GM10266 (cell line): ENCODE data around the gene ZNF256.

Experiments used
- DNase-seq: peaks from one replicate; pipeline ENCODE4 v3.0.0; 2012; ENCODE audit errors: extremely low spot score
- TF ChIP-seq, protein P1 (sequence below): IDR thresholded peaks from 2 replicates; pipeline ENCODE4 v1.5.1; 2012; ENCODE audit warnings: mild to moderate bottlenecking, low read depth; ENCODE audit not compliant: control insufficient read depth, insufficient read depth; ENCODE audit errors: missing control alignments

Gene ZNF256

GRCh38 chr19:57947419-57948134 is at the start of gene ZNF256:
Gene ZNF256 (minus strand): TSS chr19:57947706. CDS start chr19:57947474, 232 bp downstream.
- DNase-seq, result peak; percentile 90
- TF ChIP-seq, protein P1, sequence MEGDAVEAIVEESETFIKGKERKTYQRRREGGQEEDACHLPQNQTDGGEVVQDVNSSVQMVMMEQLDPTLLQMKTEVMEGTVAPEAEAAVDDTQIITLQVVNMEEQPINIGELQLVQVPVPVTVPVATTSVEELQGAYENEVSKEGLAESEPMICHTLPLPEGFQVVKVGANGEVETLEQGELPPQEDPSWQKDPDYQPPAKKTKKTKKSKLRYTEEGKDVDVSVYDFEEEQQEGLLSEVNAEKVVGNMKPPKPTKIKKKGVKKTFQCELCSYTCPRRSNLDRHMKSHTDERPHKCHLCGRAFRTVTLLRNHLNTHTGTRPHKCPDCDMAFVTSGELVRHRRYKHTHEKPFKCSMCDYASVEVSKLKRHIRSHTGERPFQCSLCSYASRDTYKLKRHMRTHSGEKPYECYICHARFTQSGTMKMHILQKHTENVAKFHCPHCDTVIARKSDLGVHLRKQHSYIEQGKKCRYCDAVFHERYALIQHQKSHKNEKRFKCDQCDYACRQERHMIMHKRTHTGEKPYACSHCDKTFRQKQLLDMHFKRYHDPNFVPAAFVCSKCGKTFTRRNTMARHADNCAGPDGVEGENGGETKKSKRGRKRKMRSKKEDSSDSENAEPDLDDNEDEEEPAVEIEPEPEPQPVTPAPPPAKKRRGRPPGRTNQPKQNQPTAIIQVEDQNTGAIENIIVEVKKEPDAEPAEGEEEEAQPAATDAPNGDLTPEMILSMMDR, result peak; percentile 48

DNA sequence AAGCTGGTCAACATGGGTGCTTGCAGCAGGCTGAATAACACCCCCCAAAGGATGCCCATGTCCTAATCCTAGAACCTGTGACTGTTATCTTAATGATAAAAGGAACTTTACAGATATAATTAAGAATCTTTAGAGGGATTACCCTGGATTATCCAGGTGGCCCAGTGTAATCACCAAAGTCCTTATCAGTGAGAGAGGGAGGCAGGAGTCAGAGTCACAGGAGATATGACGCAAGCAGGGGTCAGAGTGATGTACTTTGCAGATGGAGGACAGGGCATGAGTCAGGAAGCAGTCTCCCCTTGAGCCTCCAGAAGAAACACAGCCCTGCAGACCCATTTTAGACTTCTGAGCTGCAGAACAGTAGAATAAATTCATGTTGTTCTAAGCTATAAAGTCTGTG is 45.3 kb upstream of the ZNF256 start:
- TF ChIP-seq, protein P1, result no peak
- no peak for DNase-seq

- no peak for DNase-seq
- TF ChIP-seq, protein P1, result no peak
These were observed 31.2 kb upstream of the ZNF256 start for GRCh38 chr19:57978586-57979289.

DNA sequence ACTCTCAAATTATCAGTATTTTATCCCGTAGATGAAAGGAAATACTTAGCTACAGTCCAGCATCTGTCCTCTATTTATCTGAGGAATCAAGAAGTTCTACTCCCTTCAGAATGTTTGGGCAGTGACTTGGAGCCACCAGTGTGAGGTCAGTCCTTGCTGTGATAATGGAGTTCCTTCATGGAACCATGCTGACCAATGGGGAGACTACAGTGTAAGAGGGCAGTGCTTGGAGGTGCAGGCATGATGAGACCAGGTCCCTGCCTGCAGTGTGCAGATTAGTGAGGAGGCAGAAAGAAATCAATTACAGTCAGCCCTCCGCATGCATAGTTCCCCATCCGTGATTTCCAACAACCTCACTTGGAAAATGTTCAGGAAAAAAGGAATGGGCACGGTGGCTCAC is 26.9 kb upstream of the ZNF256 start, which contains the start of gene C19orf18:
C19orf18 (minus strand) TSS at position 101 of the 400 bp plus-strand sequence. CDS start 102 bp downstream, outside the sequence.
- TF ChIP-seq, protein P1, result no peak

GRCh38 chr19:57964761-57965160 is 17.3 kb upstream of the ZNF256 start:
- TF ChIP-seq, protein P1, result no peak
- DNase-seq, result no peak

More for the DNA sequence above, 26.9 kb upstream of the ZNF256 start, which contains the start of gene C19orf18:
- DNase-seq, result no peak

GRCh38 chr19:57961785-57962184 is 14.3 kb upstream of the ZNF256 start:
- DNase-seq, result no peak
- TF ChIP-seq, protein P1, result no peak

- TF ChIP-seq, protein P1, result no peak
These were observed 7.5 kb upstream of the ZNF256 start for GRCh38 chr19:57954996-57955395.

More at GRCh38 chr19:57954996-57955395, 7.5 kb upstream of the ZNF256 start:
- no peak for DNase-seq
